Measurements from ENCODE around the gene NXPH1.

The NXPH1 gene

GRCh38 chr7:8437606-8438005, 4.2 kb downstream of the NXPH1 start:
- DNase-seq: no peak

- DNase-seq: no peak
Measured at GRCh38 chr7:8440670-8441069, 7.3 kb downstream of the NXPH1 start.

GRCh38 chr7:8441106-8441965, 7.9 kb downstream of the NXPH1 start:
- no peak for DNase-seq

GRCh38 chr7:8442051-8442813, 8.8 kb downstream of the NXPH1 start:
- no peak for DNase-seq

GRCh38 chr7:8442814-8443304, 9.4 kb downstream of the NXPH1 start:
- peak; percentile 89 for DNase-seq

- no peak for DNase-seq
Measured at GRCh38 chr7:8443576-8444467, 10.4 kb downstream of the NXPH1 start.

GRCh38 chr7:8444468-8444769, 11.0 kb downstream of the NXPH1 start:
- no peak for DNase-seq

GRCh38 chr7:8453535-8453934, 20.1 kb downstream of the NXPH1 start:
- DNase-seq: no peak

- DNase-seq: no peak
Measured at GRCh38 chr7:8455426-8455825, 22.0 kb downstream of the NXPH1 start.

GRCh38 chr7:8462309-8462708, 28.9 kb downstream of the NXPH1 start:
- no peak for DNase-seq

- no peak for DNase-seq
Measured at GRCh38 chr7:8465338-8465737, 31.9 kb downstream of the NXPH1 start.

GRCh38 chr7:8480527-8480926, 47.1 kb downstream of the NXPH1 start:
- no peak for DNase-seq

- no peak for DNase-seq
Measured at GRCh38 chr7:8481096-8481495, 47.7 kb downstream of the NXPH1 start.

- peak; percentile 56 for DNase-seq
Measured at GRCh38 chr7:8481752-8482446, 48.5 kb downstream of the NXPH1 start.

GRCh38 chr7:8490391-8491045, 57.1 kb downstream of the NXPH1 start:
- DNase-seq: no peak

GRCh38 chr7:8491106-8491505, 57.7 kb downstream of the NXPH1 start:
- DNase-seq: no peak

- DNase-seq: no peak
Measured at GRCh38 chr7:8491544-8492489, 58.4 kb downstream of the NXPH1 start.

GRCh38 chr7:8499128-8499527, 65.7 kb downstream of the NXPH1 start:
- no peak for DNase-seq

- no peak for DNase-seq
Measured at GRCh38 chr7:8500286-8500685, 66.9 kb downstream of the NXPH1 start.

GRCh38 chr7:8507566-8507965, 74.2 kb downstream of the NXPH1 start:
- no peak for DNase-seq

- DNase-seq: no peak
Measured at GRCh38 chr7:8509621-8510020, 76.2 kb downstream of the NXPH1 start.

Measured in right forelimb (tissue), 1 donor.